Activated CD4-positive, alpha-beta T cell treated with anti-CD3 and anti-CD28 coated beads for 36 hours (primary cell): ENCODE results near the gene XYLT2. TPM values are rescaled to one million over a fixed set of nuclear protein-coding genes. Genes with fewer than 3 reads are reported as not detected.

ENCODE experiments used
- total RNA-seq, 2 experiments: library from RNA; stranded (reverse); gene quantifications; one replicate each; pipeline ENCODE4 v1.2.3, GENCODE V29; 2021

XYLT2 gene
- total RNA-seq, 2 experiments from 2014 or later = 29.8 to 30.4 TPM

Other genes starting within 250 kb of the XYLT2 start
- gene SAMD14, start 216.0 kb upstream of the XYLT2 start, total RNA-seq = 1 to 10 TPM in 1 of 2 experiments, under 1 TPM in 1; 0.77 to 1.1 TPM
- gene PPP1R9B, start 195.4 kb upstream of the XYLT2 start, total RNA-seq = 10 to 100 TPM; 61.1 to 64.0 TPM
- gene SGCA, start 180.1 kb upstream of the XYLT2 start, total RNA-seq = under 1 TPM in 1 of 2 experiments, not detected in 1; 0.26 TPM
- gene COL1A1, start 144.5 kb upstream of the XYLT2 start, total RNA-seq = under 1 TPM; 0.55 to 0.70 TPM
- under 1 TPM; 0.23 TPM for gene TMEM92, start 71.7 kb upstream of the XYLT2 start, total RNA-seq
- 10 to 100 TPM; 40.1 to 56.2 TPM for gene MRPL27, start 27.1 kb downstream of the XYLT2 start, total RNA-seq
- 10 to 100 TPM; 38.3 to 40.8 TPM for gene EME1, start 27.1 kb downstream of the XYLT2 start, total RNA-seq
- 10 to 100 TPM; 74.4 to 82.7 TPM for gene LRRC59, start 51.4 kb downstream of the XYLT2 start, total RNA-seq
- 10 to 100 TPM; 15.0 to 15.7 TPM for gene ACSF2, start 80.1 kb downstream of the XYLT2 start, total RNA-seq
- gene CHAD, start 122.8 kb downstream of the XYLT2 start, total RNA-seq = not detected
- gene RSAD1, start 132.7 kb downstream of the XYLT2 start, total RNA-seq = 10 to 100 TPM; 21.5 to 29.0 TPM
- gene MYCBPAP, start 162.3 kb downstream of the XYLT2 start, total RNA-seq = 1 to 10 TPM; 1.4 to 1.8 TPM
- gene EPN3, start 186.6 kb downstream of the XYLT2 start, total RNA-seq = not detected
- 10 to 100 TPM in 1 of 2 experiments, 1 to 10 TPM in 1; 9.0 to 10.7 TPM for gene SPATA20, start 201.0 kb downstream of the XYLT2 start, total RNA-seq
- not detected for gene CACNA1G, start 214.6 kb downstream of the XYLT2 start, total RNA-seq